NCI-H82 treated with DMSO at 0.1 percent for 48 hours (cell line): ENCODE measurements around the gene SZRD1.

ENCODE experiments used
- DNase-seq: peaks from one replicate; lab custom pipeline; 2025; ENCODE audit not compliant: unreplicated experiment; lab: John Stamatoyannopoulos, UW

SZRD1 gene

GRCh38 chr1:16393570-16394521 is 26.8 kb downstream of the SZRD1 start:
- DNase-seq, result no peak

- DNase-seq, result no peak
These were observed 27.9 kb downstream of the SZRD1 start for GRCh38 chr1:16394977-16395376.

- DNase-seq, result no peak
These were observed 29.5 kb downstream of the SZRD1 start for GRCh38 chr1:16396591-16396990.

- no peak for DNase-seq
These were observed 30.1 kb downstream of the SZRD1 start for GRCh38 chr1:16397120-16397519.

- DNase-seq, result no peak
These were observed 31.4 kb downstream of the SZRD1 start for GRCh38 chr1:16398371-16398953.

- DNase-seq, result no peak
These were observed 35.7 kb downstream of the SZRD1 start for GRCh38 chr1:16402742-16403141.

GRCh38 chr1:16405441-16405840 is 38.4 kb downstream of the SZRD1 start:
- no peak for DNase-seq

GRCh38 chr1:16406868-16407267 is 39.8 kb downstream of the SZRD1 start:
- DNase-seq, result no peak

- no peak for DNase-seq
These were observed 42.6 kb downstream of the SZRD1 start for GRCh38 chr1:16409536-16410152.

GRCh38 chr1:16410803-16411202 is 43.8 kb downstream of the SZRD1 start:
- no peak for DNase-seq

GRCh38 chr1:16413191-16413590 is 46.1 kb downstream of the SZRD1 start:
- DNase-seq, result no peak

- DNase-seq, result no peak
These were observed 51.9 kb downstream of the SZRD1 start for GRCh38 chr1:16418823-16419425.

- no peak for DNase-seq
These were observed 53.5 kb downstream of the SZRD1 start for GRCh38 chr1:16420424-16421118.

- no peak for DNase-seq
These were observed 54.2 kb downstream of the SZRD1 start for GRCh38 chr1:16421201-16421600.

- no peak for DNase-seq
These were observed 55.0 kb downstream of the SZRD1 start for GRCh38 chr1:16422041-16422440.

- DNase-seq, result no peak
These were observed 58.3 kb downstream of the SZRD1 start for GRCh38 chr1:16425125-16426025.

- no peak for DNase-seq
These were observed 63.6 kb downstream of the SZRD1 start for GRCh38 chr1:16430606-16431005.

GRCh38 chr1:16433030-16433429 is 66.0 kb downstream of the SZRD1 start:
- no peak for DNase-seq

- DNase-seq, result no peak
These were observed 67.0 kb downstream of the SZRD1 start for GRCh38 chr1:16434007-16434406.

GRCh38 chr1:16434501-16434900 is 67.5 kb downstream of the SZRD1 start:
- no peak for DNase-seq
